Trophoblast cell (in vitro differentiated cells and primary cell): ENCODE measurements around the gene ZNF414.

Source experiments
- DNase-seq, 2 donors: peaks; one replicate each; pipeline ENCODE4 v3.0.0-alpha.2; 2016
- H2AFZ ChIP-seq: 2 replicates; pipeline ENCODE4 v1.6.1; 2013; ENCODE audit warnings: low read length, moderate library complexity, mild to moderate bottlenecking; ENCODE audit not compliant: insufficient read depth, poor library complexity
- H2AK5ac ChIP-seq: 2 replicates; pipeline ENCODE4 v1.6.1; 2013; ENCODE audit warnings: mild to moderate bottlenecking, low read length
- H2BK120ac ChIP-seq: 2 replicates; pipeline ENCODE4 v1.6.1; 2013; ENCODE audit warnings: low read length, mild to moderate bottlenecking, moderate library complexity; ENCODE audit not compliant: insufficient read depth, poor library complexity
- H2BK12ac ChIP-seq: 2 replicates; pipeline ENCODE4 v1.6.1; 2013; ENCODE audit warnings: mild to moderate bottlenecking, low read length, moderate library complexity
- H2BK5ac ChIP-seq: 2 replicates; pipeline ENCODE4 v1.6.1; 2013; ENCODE audit warnings: low read length, low read depth, moderate library complexity, mild to moderate bottlenecking; ENCODE audit not compliant: poor library complexity
- H3K14ac ChIP-seq: 2 replicates; pipeline ENCODE4 v1.6.1; 2013; ENCODE audit warnings: mild to moderate bottlenecking, low read length
- H3K18ac ChIP-seq: 2 replicates; pipeline ENCODE4 v1.6.1; 2013; ENCODE audit warnings: mild to moderate bottlenecking, low read length
- H3K23ac ChIP-seq: 2 replicates; pipeline ENCODE4 v1.6.1; 2013; ENCODE audit warnings: low read length
- H3K27ac ChIP-seq: 2 replicates; pipeline ENCODE4 v1.5.1; 2013; ENCODE audit warnings: low read depth, mild to moderate bottlenecking, inconsistent platforms, low read length, moderate library complexity
- H3K27me3 ChIP-seq: 2 replicates; pipeline ENCODE4 v1.6.1; 2013; ENCODE audit warnings: inconsistent platforms, mild to moderate bottlenecking, low read length, moderate library complexity; ENCODE audit not compliant: insufficient read depth
- H3K36me3 ChIP-seq, 2 experiments: 1 replicate in 1 of 2; 2 replicates in 1 of 2; pipeline ENCODE4 v1.6.1; 2013; ENCODE audit warnings: low read length in 2 of 2, mild to moderate bottlenecking in 2 of 2, moderate library complexity in 1 of 2; ENCODE audit not compliant: insufficient read depth in 2 of 2, control insufficient read depth in 1 of 2
- H3K4ac ChIP-seq: 2 replicates; pipeline ENCODE4 v1.6.1; 2013; ENCODE audit warnings: low read depth, mild to moderate bottlenecking, low read length, moderate library complexity
- H3K4me1 ChIP-seq, 2 experiments: 1 replicate in 1 of 2; 2 replicates in 1 of 2; pipeline ENCODE4 v1.6.1; 2013; ENCODE audit warnings: low read length in 2 of 2, mild to moderate bottlenecking in 2 of 2, moderate library complexity in 1 of 2; ENCODE audit not compliant: insufficient read depth in 2 of 2, control insufficient read depth in 1 of 2
- H3K4me2 ChIP-seq: 2 replicates; pipeline ENCODE4 v1.6.1; 2013; ENCODE audit warnings: inconsistent platforms, mild to moderate bottlenecking, low read length, moderate library complexity
- H3K4me3 ChIP-seq: 2 replicates; pipeline ENCODE4 v1.5.1; 2013; ENCODE audit warnings: mild to moderate bottlenecking, low read depth, low read length, inconsistent platforms
- H3K79me1 ChIP-seq: one replicate; pipeline ENCODE4 v1.6.1; 2013; ENCODE audit warnings: low read length
- H3K79me2 ChIP-seq: 2 replicates; pipeline ENCODE4 v1.6.1; 2013; ENCODE audit warnings: low read length, mild to moderate bottlenecking; ENCODE audit not compliant: control insufficient read depth, insufficient read depth, poor library complexity
- H3K9ac ChIP-seq: 2 replicates; pipeline ENCODE4 v1.6.1; 2013; ENCODE audit warnings: mild to moderate bottlenecking, low read length
- H3K9me3 ChIP-seq: 2 replicates; pipeline ENCODE4 v1.6.1; 2013; ENCODE audit warnings: low read depth, mild to moderate bottlenecking, control low read depth, inconsistent platforms, low read length; ENCODE audit not compliant: insufficient read depth
- H4K12ac ChIP-seq: 2 replicates; pipeline ENCODE4 v1.6.1; 2013; ENCODE audit warnings: low read depth, mild to moderate bottlenecking, low read length, moderate library complexity
- H4K8ac ChIP-seq: 2 replicates; pipeline ENCODE4 v1.6.1; 2013; ENCODE audit warnings: low read depth, mild to moderate bottlenecking, low read length, moderate library complexity
- H4K91ac ChIP-seq: one replicate; pipeline ENCODE4 v1.6.1; 2013; ENCODE audit warnings: low read depth, mild to moderate bottlenecking, low read length, moderate library complexity
- WGBS: extraction: QIAGEN DNeasy Blood & Tissue Kit; methylation state at CpG from one replicate; pipeline ENCODE4 v1.1.7; 2013; ENCODE audit warnings: missing lambda C conversion rate; ENCODE audit not compliant: insufficient read length, insufficient coverage; ENCODE audit errors: extremely low coverage; 5-methylcytosine and 5-hydroxymethylcytosine counted together

Gene ZNF414

DNA sequence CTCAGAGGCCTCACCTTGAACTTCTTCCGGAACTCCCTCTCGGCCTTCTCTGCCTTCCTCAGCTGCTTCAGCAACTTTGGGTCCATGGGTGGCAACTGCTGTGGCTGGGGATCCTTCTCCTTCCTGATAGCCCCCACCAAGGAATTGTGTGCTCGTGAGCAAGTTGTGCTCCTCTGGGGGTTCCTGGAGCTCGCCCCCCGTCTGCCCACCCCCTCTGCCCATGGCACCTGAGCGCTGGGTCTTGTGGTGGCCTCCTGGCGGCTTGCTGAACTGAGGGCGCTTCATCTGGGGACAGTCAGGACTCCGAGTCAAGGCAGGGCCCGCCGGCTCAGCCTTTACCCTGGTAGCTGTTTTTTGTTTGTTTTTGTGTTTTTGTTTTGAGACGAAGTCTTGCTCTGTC is 23.1 kb downstream of the ZNF414 start:
- Histone ChIP-seq H3K36me3 (peaks cover 41 to 46% of the 10 kb centered on the region in 2 experiments), H3K27ac (no peak overlapping the region), H3K14ac (no peak overlapping the region), H2BK12ac (no peak overlapping the region), H3K79me1 (no peaks in the 10 kb centered on the region), H2AFZ (no peak overlapping the region), H3K9ac (no peak overlapping the region), H3K9me3 (peaks cover 2% of the 10 kb centered on the region), H3K4ac (no peak overlapping the region), H2BK5ac (no peak overlapping the region), H3K4me3 (no peak overlapping the region), H3K23ac (no peak overlapping the region), H2BK120ac (no peak overlapping the region), H2AK5ac (no peak overlapping the region), H3K4me2 (no peak overlapping the region), H4K91ac (no peak overlapping the region), H3K27me3 (no peaks in the 10 kb centered on the region), H4K12ac (no peak overlapping the region), H3K4me1 (no peaks in the 10 kb centered on the region), H4K8ac (no peak overlapping the region), H3K18ac (no peak overlapping the region), H3K79me2 (no peaks in the 10 kb centered on the region)
- no peak for DNase-seq
- WGBS = no CpG with 5 or more reads among the region's 12 CpGs

DNA sequence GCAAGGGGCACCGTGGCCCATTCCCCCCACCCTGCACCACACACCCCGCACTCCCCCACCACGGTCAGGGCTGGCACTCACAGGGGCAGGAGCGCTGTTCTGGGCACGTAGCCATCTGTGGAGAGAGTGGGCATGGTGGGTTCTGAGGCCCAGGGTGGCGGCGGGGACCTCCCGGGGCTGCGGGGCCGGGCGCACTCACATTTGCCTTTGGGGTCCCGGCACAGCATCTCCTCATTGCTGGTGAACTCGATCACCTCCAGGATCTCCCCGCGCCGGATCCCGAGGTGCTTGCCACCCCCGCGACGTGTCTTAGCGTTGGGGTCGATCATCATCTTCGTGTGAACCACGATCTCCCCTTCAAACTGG is 23.6 kb downstream of the ZNF414 start:
- no peak overlapping the region for H3K4me3 ChIP-seq
- H3K18ac ChIP-seq = no peak overlapping the region
- no peaks in the 10 kb centered on the region for H3K79me1 ChIP-seq
- H3K14ac ChIP-seq = no peak overlapping the region
- H3K27me3 ChIP-seq = no peaks in the 10 kb centered on the region
- H4K12ac ChIP-seq = no peak overlapping the region
- no peak overlapping the region for H3K4ac ChIP-seq
- H3K9me3 ChIP-seq = peaks cover 5% of the 10 kb centered on the region
- no peaks in the 10 kb centered on the region for H3K4me1 ChIP-seq
- peaks cover 46 to 51% of the 10 kb centered on the region in 2 experiments for H3K36me3 ChIP-seq
- no peak overlapping the region for H3K27ac ChIP-seq
- H2AFZ ChIP-seq = no peak overlapping the region
- no peak overlapping the region for H3K9ac ChIP-seq
- H4K8ac ChIP-seq = no peak overlapping the region
- no peak for DNase-seq
- no peak overlapping the region for H2AK5ac ChIP-seq
- H3K4me2 ChIP-seq = no peak overlapping the region
- H2BK12ac ChIP-seq = no peak overlapping the region
- WGBS = no CpG with 5 or more reads among the region's 24 CpGs
- H2BK5ac ChIP-seq = no peak overlapping the region
- H3K23ac ChIP-seq = no peak overlapping the region
- H4K91ac ChIP-seq = no peak overlapping the region
- no peak overlapping the region for H2BK120ac ChIP-seq
- no peaks in the 10 kb centered on the region for H3K79me2 ChIP-seq

DNA sequence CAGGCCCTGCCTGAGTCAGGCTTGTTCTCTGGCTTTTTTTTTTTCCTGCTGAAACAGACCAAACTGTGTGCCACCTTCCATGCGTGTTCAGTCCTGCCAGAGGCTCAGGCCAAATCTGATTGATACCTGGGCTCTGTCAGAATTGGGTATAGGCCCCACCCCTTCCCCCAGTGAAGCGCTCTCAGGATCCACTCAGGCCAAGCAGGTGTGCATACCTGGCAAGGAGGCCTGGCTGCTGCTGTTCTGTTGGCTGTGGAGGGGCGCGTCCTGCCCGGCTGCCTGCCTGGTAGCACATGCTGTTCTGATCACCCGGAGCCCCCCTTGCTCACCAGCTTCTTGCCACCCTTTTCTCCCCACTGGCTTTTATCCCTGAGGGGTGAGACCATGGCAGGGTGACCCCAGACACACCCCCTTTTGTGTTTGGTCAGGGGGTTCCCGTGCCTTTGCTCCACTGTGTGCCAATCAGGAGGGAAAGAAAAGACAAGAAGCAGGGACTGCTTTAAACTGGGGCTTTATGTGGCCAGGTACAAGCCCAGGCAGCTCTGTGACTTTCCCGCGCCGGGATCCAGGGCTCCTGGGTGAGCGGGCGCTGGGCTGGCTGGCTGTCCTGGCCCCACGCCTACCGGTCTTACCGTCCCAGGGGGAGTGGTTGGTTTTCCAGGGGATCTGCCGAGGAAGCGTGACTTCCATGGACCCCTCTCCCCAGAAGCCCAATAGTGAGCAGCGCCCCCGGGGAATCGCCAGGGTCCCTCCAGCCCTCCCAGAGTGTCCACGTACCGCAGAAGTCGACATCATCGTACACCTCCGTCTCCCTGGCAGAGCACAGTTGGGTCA is 24.2 kb downstream of the ZNF414 start:
- Histone ChIP-seq H2BK5ac (no peak overlapping the region), H3K36me3 (peaks cover 52 to 57% of the 10 kb centered on the region in 2 experiments), H3K4ac (no peak overlapping the region), H4K91ac (no peak overlapping the region), H4K12ac (no peak overlapping the region), H3K18ac (no peak overlapping the region), H3K4me3 (no peak overlapping the region), H3K27me3 (no peaks in the 10 kb centered on the region), H3K9me3 (peaks cover 6% of the 10 kb centered on the region), H3K4me1 (no peaks in the 10 kb centered on the region), H2AFZ (no peak overlapping the region), H2AK5ac (no peak overlapping the region), H3K23ac (no peak overlapping the region), H3K79me2 (no peaks in the 10 kb centered on the region), H2BK120ac (no peak overlapping the region), H3K9ac (no peak overlapping the region), H3K14ac (no peak overlapping the region), H4K8ac (no peak overlapping the region), H2BK12ac (no peak overlapping the region), H3K4me2 (no peak overlapping the region), H3K79me1 (no peaks in the 10 kb centered on the region), H3K27ac (no peak overlapping the region)
- DNase-seq = no peak
- no CpG with 5 or more reads among the region's 25 CpGs for WGBS

GRCh38 chr19:8488365-8488764 is 25.6 kb downstream of the ZNF414 start:
- H3K4ac ChIP-seq = no peak overlapping the region
- no peak overlapping the region for H2AK5ac ChIP-seq
- no peak for DNase-seq
- H3K4me3 ChIP-seq = no peak overlapping the region
- no peak overlapping the region for H3K14ac ChIP-seq
- no peak overlapping the region for H3K9ac ChIP-seq
- H4K8ac ChIP-seq = no peak overlapping the region
- no peaks in the 10 kb centered on the region for H3K79me2 ChIP-seq
- H3K27ac ChIP-seq = no peak overlapping the region
- no peak overlapping the region for H3K4me2 ChIP-seq
- no peak overlapping the region for H4K12ac ChIP-seq
- no peak overlapping the region for H3K18ac ChIP-seq
- WGBS = no CpG with 5 or more reads among the region's 15 CpGs
- H3K9me3 ChIP-seq = peaks cover 6% of the 10 kb centered on the region
- H2BK5ac ChIP-seq = no peak overlapping the region
- no peaks in the 10 kb centered on the region for H3K27me3 ChIP-seq
- H2BK120ac ChIP-seq = no peak overlapping the region
- H2BK12ac ChIP-seq = no peak overlapping the region
- H3K79me1 ChIP-seq = no peaks in the 10 kb centered on the region
- no peak overlapping the region for H3K23ac ChIP-seq
- H2AFZ ChIP-seq = no peak overlapping the region
- H3K36me3 ChIP-seq = peaks cover 63 to 69% of the 10 kb centered on the region in 2 experiments
- no peaks in the 10 kb centered on the region for H3K4me1 ChIP-seq
- no peak overlapping the region for H4K91ac ChIP-seq
